Glutamatergic neuron (in vitro differentiated cells): Measurements from ENCODE around the gene MYBBP1A. TPM values are rescaled to one million over a fixed set of nuclear protein-coding genes. Genes with fewer than 3 reads are reported as not detected.

ENCODE experiments used
- DNase-seq: peaks from one replicate; pipeline ENCODE4 v3.0.0; 2022
- H3K27ac Mint-ChIP-seq: one replicate; pipeline ENCODE4 v1.8.0; 2020; ENCODE audit warnings: mild to moderate bottlenecking, mixed read lengths, inconsistent platforms; ENCODE audit not compliant: unreplicated experiment
- H3K27me3 Mint-ChIP-seq: one replicate; pipeline ENCODE4 v1.8.0; 2020; ENCODE audit warnings: mild to moderate bottlenecking, moderate library complexity, mixed read lengths, inconsistent platforms; ENCODE audit not compliant: unreplicated experiment
- H3K36me3 Mint-ChIP-seq: one replicate; pipeline ENCODE4 v1.8.0; 2020; ENCODE audit warnings: mild to moderate bottlenecking, mixed read lengths, inconsistent platforms; ENCODE audit not compliant: unreplicated experiment
- H3K4me1 Mint-ChIP-seq: one replicate; pipeline ENCODE4 v1.8.0; 2020; ENCODE audit warnings: mild to moderate bottlenecking, low read depth, mixed read lengths, inconsistent platforms; ENCODE audit not compliant: unreplicated experiment
- H3K4me3 Mint-ChIP-seq: one replicate; pipeline ENCODE4 v1.8.0; 2020; ENCODE audit warnings: mild to moderate bottlenecking, mixed read lengths, inconsistent platforms; ENCODE audit not compliant: unreplicated experiment
- H3K9me3 Mint-ChIP-seq: one replicate; pipeline ENCODE4 v1.8.0; 2020; ENCODE audit warnings: mild to moderate bottlenecking, moderate library complexity, mixed read lengths, inconsistent platforms; ENCODE audit not compliant: unreplicated experiment
- CTCF ChIP-seq: fragments of 200-600 bp; sonication (generic); IDR thresholded peaks from one replicate; pipeline ENCODE4 v1.5.0; 2021; ENCODE audit not compliant: partially characterized antibody, unreplicated experiment
- total RNA-seq: library from RNA; stranded (reverse); fragmentation: NEBNext Ultra II Directional; extraction: Animal tissue kit (Norgen Biotek cat#: 25700); gene quantifications from one replicate; pipeline ENCODE4 v1.2.1, GENCODE V29; 2021; ENCODE audit not compliant: unreplicated experiment

MYBBP1A gene
- total RNA-seq, 1 donor from 2014 or later = 44.8 TPM

GRCh38 chr17:4562015-4562969 lies 7.1 kb upstream of the MYBBP1A start:
- Mint-ChIP-seq H3K4me3 (no peak overlapping the region), H3K27me3 (peaks cover 7% of the 10 kb centered on the region), H3K36me3 (no peaks in the 10 kb centered on the region), H3K27ac (no peak overlapping the region), H3K4me1 (peaks cover 6% of the 10 kb centered on the region), H3K9me3 (no peaks in the 10 kb centered on the region)
- no peak for DNase-seq
- no peak for TF ChIP-seq CTCF

GRCh38 chr17:4560837-4561256 lies 5.7 kb upstream of the MYBBP1A start:
- Mint-ChIP-seq H3K27ac (peak overlapping the region; percentile 48), H3K27me3 (peaks cover 6% of the 10 kb centered on the region), H3K9me3 (no peaks in the 10 kb centered on the region), H3K4me3 (peak overlapping the region; percentile 49), H3K4me1 (peaks cover 17% of the 10 kb centered on the region), H3K36me3 (no peaks in the 10 kb centered on the region)
- DNase-seq = no peak
- no peak for TF ChIP-seq CTCF

- no peak for DNase-seq
- H3K27ac Mint-ChIP-seq = peak within 1 kb of the TSS; percentile 48
- peaks cover 9% of the 10 kb centered on the region for H3K27me3 Mint-ChIP-seq
- peaks cover 20% of the 10 kb centered on the region for H3K4me1 Mint-ChIP-seq
- H3K36me3 Mint-ChIP-seq = no peaks in the 10 kb centered on the region
- no peak for TF ChIP-seq CTCF
- H3K9me3 Mint-ChIP-seq = no peaks in the 10 kb centered on the region
- peak within 1 kb of the TSS; percentile 49 for H3K4me3 Mint-ChIP-seq
Measured at GRCh38 chr17:4560421-4560820, 5.2 kb upstream of the MYBBP1A start, which contains the start of gene GGT6. TSS of gene GGT6 (minus strand) at chr17:4560577. CDS start at chr17:4560521, 56 bp downstream.

GRCh38 chr17:4559966-4560365 lies 4.8 kb upstream of the MYBBP1A start:
- H3K27ac Mint-ChIP-seq = no peak overlapping the region
- no peak overlapping the region for H3K4me3 Mint-ChIP-seq
- no peak for TF ChIP-seq CTCF
- no peak for DNase-seq
- peaks cover 20% of the 10 kb centered on the region for H3K4me1 Mint-ChIP-seq
- H3K36me3 Mint-ChIP-seq = no peaks in the 10 kb centered on the region
- H3K9me3 Mint-ChIP-seq = no peaks in the 10 kb centered on the region
- peaks cover 9% of the 10 kb centered on the region for H3K27me3 Mint-ChIP-seq
